Skeletal muscle tissue (tissue), 4 donors: ENCODE measurements around the gene POGK. TPM values are rescaled to one million over a fixed set of nuclear protein-coding genes. Genes with fewer than 3 reads are reported as not detected.

ENCODE experiments used
- H3K27ac ChIP-seq: one replicate; pipeline ENCODE4 v1.7.0; 2013; ENCODE audit warnings: mild to moderate bottlenecking, low read depth, low read length, inconsistent platforms
- H3K27me3 ChIP-seq, 3 donors: one replicate each; pipeline ENCODE4 v1.7.0; 2013; ENCODE audit warnings: low read length in 3 of 3; ENCODE audit not compliant: control insufficient read depth in 3 of 3, insufficient read depth in 3 of 3
- H3K36me3 ChIP-seq, 3 donors: one replicate each; pipeline ENCODE4 v1.7.0; 2013; ENCODE audit warnings: low read length in 3 of 3; ENCODE audit not compliant: control insufficient read depth in 3 of 3, insufficient read depth in 3 of 3
- H3K4me1 ChIP-seq, 3 donors: one replicate each; pipeline ENCODE4 v1.7.0; 2013; ENCODE audit warnings: low read length in 3 of 3, mild to moderate bottlenecking in 3 of 3; ENCODE audit not compliant: control insufficient read depth in 3 of 3, insufficient read depth in 3 of 3
- H3K4me3 ChIP-seq, 3 donors: one replicate each; pipeline ENCODE4 v1.7.0; 2013; ENCODE audit warnings: low read length in 3 of 3
- H3K9ac ChIP-seq, 3 donors: one replicate each; pipeline ENCODE4 v1.7.0; 2013; ENCODE audit warnings: low read length in 3 of 3, mild to moderate bottlenecking in 3 of 3, moderate library complexity in 2 of 3, low read depth in 1 of 3
- H3K9me3 ChIP-seq, 3 donors: one replicate each; pipeline ENCODE4 v1.7.0; 2013; ENCODE audit warnings: low read length in 3 of 3; ENCODE audit not compliant: control insufficient read depth in 3 of 3
- total RNA-seq: library from RNA; depleted of rRNA; stranded (reverse); fragments of >200 nt; gene quantifications from one replicate; pipeline ENCODE4 v1.2.3, GENCODE V29; 2014
- donor health status: Osteomylitis.

The POGK gene
- total RNA-seq, 1 donor from 2014 or later = 12.5 TPM

DNA sequence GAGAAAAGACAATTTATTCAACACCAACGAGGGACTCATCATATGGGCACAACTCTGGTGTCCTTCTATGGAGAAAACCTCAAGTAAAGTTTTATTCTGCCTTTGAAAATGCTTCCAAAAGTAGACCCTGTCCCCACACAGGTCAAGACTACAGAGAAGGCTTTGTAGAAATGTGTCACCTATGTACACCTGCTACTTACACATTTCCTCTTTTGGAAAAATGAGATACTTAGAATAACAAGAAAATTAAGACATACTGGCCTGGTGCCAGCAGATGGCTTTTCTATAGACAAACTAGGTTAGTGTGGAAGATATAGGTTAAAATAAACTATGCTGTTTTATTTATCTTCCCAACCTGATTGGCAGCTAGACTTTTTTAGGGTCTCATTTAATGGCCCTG lies 13.6 kb downstream of the POGK start:
- peaks cover 0 to 2% (median under 1%) of the 10 kb centered on the region in 3 donors for H3K4me1 ChIP-seq
- no peak overlapping the region for H3K27ac ChIP-seq
- no peaks in the 10 kb centered on the region for H3K27me3 ChIP-seq
- H3K9ac ChIP-seq = no peak overlapping the region
- H3K4me3 ChIP-seq = no peak overlapping the region
- peaks cover 23 to 83% (median 72%) of the 10 kb centered on the region in 3 donors for H3K36me3 ChIP-seq
- no peaks in the 10 kb centered on the region for H3K9me3 ChIP-seq

GRCh38 chr1:166855558-166855957 lies 16.3 kb downstream of the POGK start:
- Histone ChIP-seq H3K9ac (no peak overlapping the region), H3K4me3 (no peak overlapping the region), H3K36me3 (peaks cover 7 to 76% (median 57%) of the 10 kb centered on the region in 3 donors), H3K27me3 (no peaks in the 10 kb centered on the region), H3K4me1 (no peaks in the 10 kb centered on the region), H3K9me3 (no peaks in the 10 kb centered on the region), H3K27ac (no peak overlapping the region)

DNA sequence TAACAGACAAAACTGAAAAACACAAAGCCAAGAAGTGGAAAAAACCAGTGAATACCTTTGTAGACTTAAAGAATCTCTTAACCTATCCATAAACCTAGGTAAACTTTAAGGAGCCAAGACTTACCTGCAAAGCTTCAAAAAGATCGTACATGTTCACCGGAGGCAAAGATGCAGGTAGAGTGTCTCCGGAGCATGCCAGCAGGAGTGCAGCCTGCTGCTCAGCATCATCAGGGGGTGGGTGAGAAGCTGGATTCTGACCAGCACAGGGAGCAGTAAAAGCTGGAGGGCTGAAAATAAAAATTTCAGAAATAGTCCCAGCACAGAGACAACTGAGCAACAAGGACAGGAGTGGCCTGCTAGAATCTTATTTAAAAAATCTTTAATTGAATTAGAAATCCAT lies 18.7 kb downstream of the POGK start:
- H3K9ac ChIP-seq = no peak overlapping the region
- H3K4me3 ChIP-seq = no peak overlapping the region
- no peaks in the 10 kb centered on the region for H3K4me1 ChIP-seq
- peaks cover 8 to 63% (median 50%) of the 10 kb centered on the region in 3 donors for H3K36me3 ChIP-seq
- no peaks in the 10 kb centered on the region for H3K27me3 ChIP-seq
- H3K27ac ChIP-seq = no peak overlapping the region
- no peaks in the 10 kb centered on the region for H3K9me3 ChIP-seq

DNA sequence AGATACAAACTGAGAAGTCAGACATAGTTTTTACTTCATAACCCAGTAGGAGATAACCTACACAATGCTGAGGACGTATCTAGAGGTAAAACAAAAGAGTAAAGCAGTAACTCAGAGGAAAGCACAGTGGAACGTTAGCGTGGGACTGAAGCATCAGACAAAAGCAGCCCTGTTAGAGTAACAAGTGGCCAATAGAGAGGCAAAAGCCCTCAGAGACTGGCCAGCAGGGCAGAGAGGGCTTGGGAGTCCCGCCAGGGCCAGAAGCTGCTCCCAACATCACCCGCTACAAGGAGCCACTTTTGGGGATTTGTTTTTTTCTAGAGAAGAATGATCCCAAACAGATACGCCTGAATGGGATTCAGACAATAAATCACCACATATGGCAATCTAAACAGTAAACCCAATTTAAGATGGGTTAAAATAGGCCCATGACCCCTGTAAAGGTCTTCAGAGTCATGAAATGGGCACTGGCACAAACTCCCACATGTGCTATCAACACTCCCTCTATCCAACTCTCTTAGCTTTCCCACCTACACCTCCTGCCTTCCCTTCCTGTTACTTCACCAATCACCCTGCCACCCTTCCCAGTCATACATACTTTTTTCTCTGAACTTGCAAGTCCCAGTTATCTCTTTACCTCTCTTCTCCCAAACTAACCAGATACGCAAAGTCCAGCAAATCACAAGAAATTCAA lies 19.6 kb downstream of the POGK start:
- Histone ChIP-seq H3K27me3 (no peaks in the 10 kb centered on the region), H3K4me3 (no peak overlapping the region), H3K9ac (no peak overlapping the region), H3K4me1 (no peaks in the 10 kb centered on the region), H3K27ac (no peak overlapping the region), H3K36me3 (peaks cover 8 to 65% (median 55%) of the 10 kb centered on the region in 3 donors), H3K9me3 (no peaks in the 10 kb centered on the region)

GRCh38 chr1:166859597-166859996 lies 20.3 kb downstream of the POGK start:
- Histone ChIP-seq H3K27me3 (no peaks in the 10 kb centered on the region), H3K9ac (no peak overlapping the region), H3K9me3 (no peaks in the 10 kb centered on the region), H3K27ac (no peak overlapping the region), H3K36me3 (peaks cover 10 to 65% (median 50%) of the 10 kb centered on the region in 3 donors), H3K4me3 (no peak overlapping the region), H3K4me1 (no peaks in the 10 kb centered on the region)

DNA sequence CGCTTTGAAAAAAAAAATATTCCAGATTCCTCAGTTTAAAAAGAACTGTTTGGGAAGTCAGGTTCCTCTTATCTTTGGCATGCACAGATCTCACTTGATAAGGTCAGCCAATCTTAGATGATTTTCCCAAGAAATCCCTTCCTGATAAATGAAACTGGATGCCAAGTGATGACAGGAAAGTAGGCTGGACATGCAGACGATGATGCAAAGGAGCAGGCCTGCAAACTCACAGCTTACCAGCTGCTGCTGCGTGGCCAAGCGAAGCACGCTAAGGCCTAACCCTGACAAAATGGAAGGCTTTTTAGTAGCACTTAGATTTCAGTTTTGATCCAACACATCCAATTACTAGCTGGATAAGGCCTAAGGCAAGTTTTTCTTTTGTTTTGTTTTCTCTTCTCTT lies 26.7 kb downstream of the POGK start:
- Histone ChIP-seq H3K4me1 (no peaks in the 10 kb centered on the region), H3K36me3 (peaks cover 19 to 41% (median 39%) of the 10 kb centered on the region in 3 donors), H3K27me3 (no peaks in the 10 kb centered on the region)

DNA sequence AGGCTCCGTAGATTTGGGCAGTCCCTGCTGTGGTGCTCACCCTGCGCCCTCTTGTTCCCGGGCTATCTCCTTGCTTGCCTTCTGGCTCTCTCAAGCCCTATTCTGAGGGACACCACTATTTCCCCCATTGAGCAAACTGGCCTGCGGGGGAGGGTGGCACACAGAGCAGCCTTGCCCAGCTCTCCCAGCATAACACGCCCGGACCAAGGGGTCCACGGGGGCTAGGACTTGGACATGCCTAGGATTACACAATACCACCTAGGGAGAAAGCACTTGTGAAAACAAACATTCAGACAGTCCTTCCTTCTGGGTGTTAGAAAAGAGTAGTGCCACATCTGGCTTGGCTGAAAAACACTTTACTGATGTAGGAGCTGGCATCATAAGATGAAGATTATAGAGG lies 29.4 kb downstream of the POGK start:
- Histone ChIP-seq H3K27me3 (no peaks in the 10 kb centered on the region), H3K36me3 (peaks cover 14 to 25% (median 24%) of the 10 kb centered on the region in 3 donors), H3K4me1 (peaks cover 0 to 5% (median 4%) of the 10 kb centered on the region in 3 donors), H3K9ac (no peak overlapping the region), H3K9me3 (no peaks in the 10 kb centered on the region), H3K4me3 (no peak overlapping the region), H3K27ac (no peak overlapping the region)

More for the DNA sequence above, 26.7 kb downstream of the POGK start:
- Histone ChIP-seq H3K4me3 (no peak overlapping the region), H3K27ac (no peak overlapping the region), H3K9me3 (no peaks in the 10 kb centered on the region), H3K9ac (no peak overlapping the region)

DNA sequence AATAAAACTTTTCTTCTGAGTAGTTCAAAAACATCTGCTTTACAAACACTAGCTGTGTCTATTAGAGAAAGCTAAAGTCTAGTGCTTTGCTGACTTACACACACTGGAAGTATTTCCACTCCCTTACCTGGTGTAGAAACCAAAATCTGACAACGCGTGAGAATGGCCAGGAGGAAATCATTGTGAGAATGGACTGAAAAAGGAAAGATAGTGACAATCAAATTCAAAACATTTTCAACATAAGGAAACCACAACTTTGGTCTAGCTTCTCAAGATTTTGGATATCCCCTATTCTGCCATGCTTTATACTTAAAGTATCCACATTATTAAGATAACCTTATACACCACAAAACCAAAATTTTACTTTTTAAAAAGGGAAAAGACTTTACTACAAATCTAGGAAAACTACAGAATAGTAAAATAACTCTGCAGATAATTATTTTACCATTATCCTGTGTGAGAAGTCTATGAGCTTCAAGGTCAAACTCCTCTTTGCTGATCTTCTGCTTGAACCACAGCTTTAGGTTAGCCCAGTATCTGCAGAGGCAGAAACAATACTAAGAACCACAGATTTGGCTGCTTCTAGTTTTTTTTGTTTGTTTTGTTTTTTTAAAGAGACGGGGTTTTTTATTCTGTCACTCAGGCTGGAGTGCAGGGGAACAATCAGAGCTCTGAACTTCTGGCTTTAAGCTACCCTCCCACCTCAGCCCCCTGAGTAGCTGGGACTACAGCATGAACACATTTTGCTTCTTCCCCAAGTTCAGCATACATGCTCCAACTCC lies 30.2 kb downstream of the POGK start:
- Histone ChIP-seq H3K27ac (no peak overlapping the region), H3K27me3 (no peaks in the 10 kb centered on the region), H3K9ac (peak overlapping the region in 1 of 3 donors; percentile 24), H3K9me3 (no peaks in the 10 kb centered on the region), H3K4me3 (no peak overlapping the region), H3K4me1 (peaks cover 2 to 9% (median 5%) of the 10 kb centered on the region in 3 donors), H3K36me3 (peaks cover 11 to 20% (median 18%) of the 10 kb centered on the region in 3 donors)

DNA sequence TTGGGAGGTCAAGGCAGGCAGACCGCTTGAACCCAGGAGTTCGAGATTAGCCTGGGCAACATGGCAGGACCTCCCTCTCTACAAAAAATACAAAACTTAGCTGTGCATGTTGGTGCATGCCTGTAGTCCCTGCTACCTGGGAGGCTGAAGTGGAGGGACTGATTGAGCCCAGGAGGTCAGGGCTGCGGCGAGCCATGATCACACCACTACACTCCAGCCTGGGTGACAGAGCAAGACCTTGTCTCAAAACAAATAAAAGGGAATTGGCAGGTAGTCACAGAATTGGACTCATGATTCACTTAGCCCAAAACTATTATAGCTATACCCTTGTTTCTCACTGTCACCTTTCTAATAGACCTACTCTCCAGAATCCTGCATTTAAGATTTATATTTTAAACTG lies 31.3 kb downstream of the POGK start:
- no peaks in the 10 kb centered on the region for H3K27me3 ChIP-seq

GRCh38 chr1:166874464-166874863 lies 35.2 kb downstream of the POGK start:
- no peaks in the 10 kb centered on the region for H3K9me3 ChIP-seq
- H3K4me3 ChIP-seq = no peak overlapping the region
- no peak overlapping the region for H3K9ac ChIP-seq
- no peaks in the 10 kb centered on the region for H3K36me3 ChIP-seq
- no peak overlapping the region for H3K27ac ChIP-seq
- peaks cover 11 to 17% (median 16%) of the 10 kb centered on the region in 3 donors for H3K4me1 ChIP-seq
- no peaks in the 10 kb centered on the region for H3K27me3 ChIP-seq

More for the DNA sequence above, 31.3 kb downstream of the POGK start:
- Histone ChIP-seq H3K4me1 (peaks cover 8 to 15% (median 13%) of the 10 kb centered on the region in 3 donors), H3K27ac (no peak overlapping the region), H3K9me3 (no peaks in the 10 kb centered on the region), H3K4me3 (no peak overlapping the region), H3K36me3 (peaks cover 11 to 17% (median 15%) of the 10 kb centered on the region in 3 donors), H3K9ac (no peak overlapping the region)
